Measurements from ENCODE around the gene SURF1.
A peak's percentile ranks its signal among the peaks of the same experiment; 100 is the strongest.

DNA sequence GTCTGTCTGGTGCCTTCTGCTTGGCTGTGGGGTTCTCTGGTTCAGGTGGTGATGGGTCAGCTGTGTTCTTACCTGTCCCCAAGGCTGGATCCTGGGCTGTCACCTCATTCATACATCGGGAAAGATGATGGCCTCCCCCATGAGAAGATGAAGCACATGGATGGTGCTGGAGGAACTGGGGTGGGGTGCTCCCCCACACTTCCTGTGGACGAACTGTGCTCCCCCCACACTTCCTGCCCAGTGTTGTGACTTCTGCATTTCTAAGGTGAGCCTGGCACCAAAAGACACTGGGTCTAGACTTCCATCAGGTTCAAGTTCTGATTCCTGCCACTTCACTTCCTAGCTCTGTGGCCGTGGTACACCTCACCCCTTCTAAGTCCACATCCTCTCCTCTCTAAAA, 16.0 kb downstream of the SURF1 start:
- TF ChIP-seq, protein P1, sequence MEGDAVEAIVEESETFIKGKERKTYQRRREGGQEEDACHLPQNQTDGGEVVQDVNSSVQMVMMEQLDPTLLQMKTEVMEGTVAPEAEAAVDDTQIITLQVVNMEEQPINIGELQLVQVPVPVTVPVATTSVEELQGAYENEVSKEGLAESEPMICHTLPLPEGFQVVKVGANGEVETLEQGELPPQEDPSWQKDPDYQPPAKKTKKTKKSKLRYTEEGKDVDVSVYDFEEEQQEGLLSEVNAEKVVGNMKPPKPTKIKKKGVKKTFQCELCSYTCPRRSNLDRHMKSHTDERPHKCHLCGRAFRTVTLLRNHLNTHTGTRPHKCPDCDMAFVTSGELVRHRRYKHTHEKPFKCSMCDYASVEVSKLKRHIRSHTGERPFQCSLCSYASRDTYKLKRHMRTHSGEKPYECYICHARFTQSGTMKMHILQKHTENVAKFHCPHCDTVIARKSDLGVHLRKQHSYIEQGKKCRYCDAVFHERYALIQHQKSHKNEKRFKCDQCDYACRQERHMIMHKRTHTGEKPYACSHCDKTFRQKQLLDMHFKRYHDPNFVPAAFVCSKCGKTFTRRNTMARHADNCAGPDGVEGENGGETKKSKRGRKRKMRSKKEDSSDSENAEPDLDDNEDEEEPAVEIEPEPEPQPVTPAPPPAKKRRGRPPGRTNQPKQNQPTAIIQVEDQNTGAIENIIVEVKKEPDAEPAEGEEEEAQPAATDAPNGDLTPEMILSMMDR (IDR thresholded peaks at IDR 0.05; ENCODE audit: low read depth, low read length), result no peak
- peak; percentile 91 for TF ChIP-seq MYC (IDR thresholded peaks at IDR 0.05; ENCODE audit: low read depth, low read length)

Data from NB4 (cell line).